PC-3 (cell line): ENCODE measurements around the gene HOMEZ.

ENCODE experiments used
- EZH2 ChIP-seq: fragments of 300-600 bp; sonication (generic); IDR thresholded peaks from one replicate; pipeline ENCODE4 v1.6.1; 2017; ENCODE audit warnings: antibody characterized with exemption, mild to moderate bottlenecking, low read length; ENCODE audit not compliant: unreplicated experiment
- EZH2phosphoT487 ChIP-seq: fragments of 300-600 bp; sonication (generic); IDR thresholded peaks from 2 replicates; pipeline ENCODE4 v1.6.1; 2018; ENCODE audit warnings: mild to moderate bottlenecking, antibody characterized with exemption, low read length, borderline replicate concordance
- TF ChIP-seq, protein P1 (sequence below): fragments of 300-600 bp; sonication (generic); conservative IDR thresholded peaks from 2 replicates; pipeline ENCODE4 v1.5.1; 2017; ENCODE audit warnings: antibody characterized with exemption, low read depth, mild to moderate bottlenecking, low read length

DNA sequence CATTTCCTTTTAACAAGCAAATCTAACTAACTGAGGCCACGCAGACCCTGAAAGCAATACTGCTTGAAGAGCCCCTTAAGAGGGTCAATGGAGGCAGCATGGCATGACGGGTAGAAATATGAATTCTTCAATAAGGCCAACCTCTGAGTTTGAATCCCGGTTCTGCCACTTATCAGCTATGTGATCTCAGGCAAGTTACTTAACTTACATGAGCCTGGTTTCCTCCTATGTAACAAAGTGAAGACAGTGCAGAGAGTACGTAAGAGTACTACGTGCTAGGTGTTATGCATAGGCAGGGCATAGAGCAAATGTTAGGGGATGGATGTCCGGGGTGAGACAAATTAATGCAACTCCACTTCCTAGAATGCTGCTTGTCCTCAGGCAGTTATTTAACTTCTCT lies 4.7 kb downstream of the HOMEZ start:
- TF ChIP-seq, protein P1, sequence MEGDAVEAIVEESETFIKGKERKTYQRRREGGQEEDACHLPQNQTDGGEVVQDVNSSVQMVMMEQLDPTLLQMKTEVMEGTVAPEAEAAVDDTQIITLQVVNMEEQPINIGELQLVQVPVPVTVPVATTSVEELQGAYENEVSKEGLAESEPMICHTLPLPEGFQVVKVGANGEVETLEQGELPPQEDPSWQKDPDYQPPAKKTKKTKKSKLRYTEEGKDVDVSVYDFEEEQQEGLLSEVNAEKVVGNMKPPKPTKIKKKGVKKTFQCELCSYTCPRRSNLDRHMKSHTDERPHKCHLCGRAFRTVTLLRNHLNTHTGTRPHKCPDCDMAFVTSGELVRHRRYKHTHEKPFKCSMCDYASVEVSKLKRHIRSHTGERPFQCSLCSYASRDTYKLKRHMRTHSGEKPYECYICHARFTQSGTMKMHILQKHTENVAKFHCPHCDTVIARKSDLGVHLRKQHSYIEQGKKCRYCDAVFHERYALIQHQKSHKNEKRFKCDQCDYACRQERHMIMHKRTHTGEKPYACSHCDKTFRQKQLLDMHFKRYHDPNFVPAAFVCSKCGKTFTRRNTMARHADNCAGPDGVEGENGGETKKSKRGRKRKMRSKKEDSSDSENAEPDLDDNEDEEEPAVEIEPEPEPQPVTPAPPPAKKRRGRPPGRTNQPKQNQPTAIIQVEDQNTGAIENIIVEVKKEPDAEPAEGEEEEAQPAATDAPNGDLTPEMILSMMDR, result no peak
- TF ChIP-seq EZH2 (no peak), EZH2phosphoT487 (no peak)
